Activated naive CD4-positive, alpha-beta T cell treated with anti-CD3 and anti-CD28 coated beads for 36 hours (primary cell): ENCODE results near the gene TET2. TPM values are rescaled to one million over a fixed set of nuclear protein-coding genes. Genes with fewer than 3 reads are reported as not detected.
A peak's percentile ranks its signal among the peaks of the same experiment; 100 is the strongest.

ENCODE experiments used
- CTCF ChIA-PET: fragments of 350-600 bp; sonication (Branson Sonifier 250); formaldehyde crosslinking; loops from one replicate; lab custom pipeline; 2021; ENCODE audit warnings: antibody characterized with exemption; lab: Charles Lee
- DNase-seq: peaks from one replicate; pipeline ENCODE4 v3.0.0-alpha.2; 2020
- H3K27ac Mint-ChIP-seq: one replicate; pipeline ENCODE4 v1.8.0; 2021; ENCODE audit warnings: mild to moderate bottlenecking, mixed read lengths
- H3K27me3 Mint-ChIP-seq: one replicate; pipeline ENCODE4 v1.8.0; 2021; ENCODE audit warnings: low read depth, mixed read lengths
- H3K36me3 Mint-ChIP-seq: one replicate; pipeline ENCODE4 v1.8.0; 2021; ENCODE audit warnings: low read depth, mixed read lengths
- H3K4me1 Mint-ChIP-seq: one replicate; pipeline ENCODE4 v1.8.0; 2021; ENCODE audit warnings: low read depth, mixed read lengths
- H3K4me3 Mint-ChIP-seq: one replicate; pipeline ENCODE4 v1.8.0; 2021; ENCODE audit warnings: mild to moderate bottlenecking, moderate library complexity, mixed read lengths
- H3K9me3 Mint-ChIP-seq: one replicate; pipeline ENCODE4 v1.8.0; 2021; ENCODE audit warnings: mixed read lengths
- intact Hi-C: fragments of 100-400 bp; cut with micrococcal nuclease; formaldehyde crosslinking; loops from one replicate; pipeline ENCODE4 v1.15.1; 2023
- total RNA-seq, 2 experiments: library from RNA; stranded (reverse); gene quantifications; one replicate each; pipeline ENCODE4 v1.2.3, GENCODE V29; 2021

TET2 gene
- total RNA-seq, 2 experiments from 2014 or later = 36.0 to 36.1 TPM

DNA sequence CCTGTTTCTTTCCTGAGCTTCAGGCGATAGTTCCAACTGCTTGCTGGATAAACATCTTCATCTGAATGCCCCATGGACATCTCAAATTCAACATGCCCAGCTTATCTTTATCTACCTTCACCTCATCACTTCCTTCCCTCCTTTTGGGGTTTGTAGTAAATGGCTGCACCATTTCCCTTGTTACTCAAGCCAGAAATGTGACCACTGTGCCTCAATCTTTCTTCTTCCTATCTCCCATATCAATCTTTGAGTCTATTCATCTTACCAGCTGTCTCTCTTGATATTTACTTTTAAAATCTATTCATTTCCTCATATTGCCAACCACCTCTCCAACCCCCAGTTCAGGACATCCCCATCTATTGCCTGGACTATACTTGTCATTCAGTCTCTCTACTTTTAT is 171.8 kb downstream of the TET2 start:
- H3K27me3 Mint-ChIP-seq = no peaks in the 10 kb centered on the region
- no peak overlapping the region for H3K4me3 Mint-ChIP-seq
- no peak for DNase-seq
- H3K36me3 Mint-ChIP-seq = peaks cover 7% of the 10 kb centered on the region
- no peaks in the 10 kb centered on the region for H3K4me1 Mint-ChIP-seq
- intact Hi-C loops = no loop called here
- H3K9me3 Mint-ChIP-seq = peaks cover 14% of the 10 kb centered on the region
- CTCF ChIA-PET = interaction anchor here (0.7 kb wide), 1 partner anchor 12 kb away, joined by 4 read pairs; no protein-coding TSS in a partner anchor
- no peak overlapping the region for H3K27ac Mint-ChIP-seq

- CTCF ChIA-PET = interaction anchor here (0.6 to 1.2 kb wide), 3 partner anchors 9 to 187 kb away, joined by 3 to 5 read pairs (median 3); no protein-coding TSS in a partner anchor
- intact Hi-C loops = loop anchor here (5.0 kb wide), 1 partner anchor 125 kb away; no protein-coding TSS in a partner anchor
- Mint-ChIP-seq H3K36me3 (no peaks in the 10 kb centered on the region), H3K4me1 (peaks cover 14% of the 10 kb centered on the region), H3K4me3 (no peak overlapping the region), H3K27ac (no peak overlapping the region), H3K27me3 (no peaks in the 10 kb centered on the region), H3K9me3 (no peaks in the 10 kb centered on the region)
- DNase-seq = peak; percentile 19
Observed at GRCh38 chr4:105327222-105327621, 180.5 kb downstream of the TET2 start.

- intact Hi-C loops = loop anchor here (5.0 kb wide), 1 partner anchor 124 kb away; no protein-coding TSS in a partner anchor
- CTCF ChIA-PET = interaction anchor here (1.6 kb wide), 1 partner anchor 14 kb away, joined by 8 read pairs; no protein-coding TSS in a partner anchor
- no peaks in the 10 kb centered on the region for H3K9me3 Mint-ChIP-seq
Observed at GRCh38 chr4:105327956-105328355, 181.3 kb downstream of the TET2 start.

DNA sequence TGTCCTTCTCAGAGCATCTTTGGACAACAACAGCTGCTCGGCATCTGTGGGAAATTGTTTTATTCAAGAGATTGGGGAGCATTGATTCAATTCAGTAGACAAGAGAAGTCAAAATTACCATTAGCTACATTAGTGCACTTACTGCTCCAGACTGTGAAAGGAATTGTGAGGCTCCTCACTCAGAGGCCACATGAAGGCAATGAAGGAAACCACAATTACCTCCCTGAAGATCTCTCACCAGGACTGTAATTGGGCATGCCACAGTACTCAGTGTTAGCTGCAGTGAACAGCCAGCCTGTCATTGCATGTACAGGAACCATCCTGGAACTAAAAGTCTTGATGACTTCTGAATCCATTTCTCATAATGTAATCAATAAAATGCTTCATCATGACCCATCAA is 182.4 kb downstream of the TET2 start:
- intact Hi-C loops = loop anchor here (5.0 kb wide), 1 partner anchor 123 kb away; no protein-coding TSS in a partner anchor
- Mint-ChIP-seq H3K36me3 (no peaks in the 10 kb centered on the region), H3K4me1 (peaks cover 14% of the 10 kb centered on the region), H3K27ac (no peak overlapping the region), H3K4me3 (no peak overlapping the region), H3K27me3 (no peaks in the 10 kb centered on the region), H3K9me3 (no peaks in the 10 kb centered on the region)
- CTCF ChIA-PET = interaction anchor here (0.7 to 1.6 kb wide), 3 partner anchors 12 to 115 kb away, joined by 3 to 8 read pairs (median 3); no protein-coding TSS in a partner anchor
- DNase-seq = no peak

More at GRCh38 chr4:105327956-105328355, 181.3 kb downstream of the TET2 start:
- Mint-ChIP-seq H3K27me3 (no peaks in the 10 kb centered on the region), H3K4me1 (peaks cover 14% of the 10 kb centered on the region), H3K4me3 (no peak overlapping the region), H3K36me3 (no peaks in the 10 kb centered on the region), H3K27ac (no peak overlapping the region)
- no peak for DNase-seq
